HFFc6 (cell line): ENCODE results near the gene RELL2. TPM values are rescaled to one million over a fixed set of nuclear protein-coding genes. Genes with fewer than 3 reads are reported as not detected.

Experiments
- DNase-seq: peaks from one replicate; pipeline ENCODE4 v3.0.0-alpha.2; 2018
- H3K27ac Mint-ChIP-seq: 2 replicates; pipeline ENCODE4 v1.8.0; 2020; ENCODE audit warnings: mild to moderate bottlenecking, mixed read lengths
- H3K27me3 Mint-ChIP-seq: 2 replicates; pipeline ENCODE4 v1.8.0; 2021; ENCODE audit warnings: mild to moderate bottlenecking, moderate library complexity, mixed read lengths; ENCODE audit not compliant: insufficient read depth
- H3K36me3 Mint-ChIP-seq: 2 replicates; pipeline ENCODE4 v1.8.0; 2021; ENCODE audit warnings: low read depth, mixed read lengths
- H3K4me1 Mint-ChIP-seq: 2 replicates; pipeline ENCODE4 v1.8.0; 2020; ENCODE audit warnings: low read depth, mixed read lengths
- H3K4me3 Mint-ChIP-seq: 2 replicates; pipeline ENCODE4 v1.8.0; 2020; ENCODE audit warnings: mild to moderate bottlenecking, moderate library complexity, mixed read lengths
- H3K9me3 Mint-ChIP-seq: 2 replicates; pipeline ENCODE4 v1.8.0; 2020; ENCODE audit warnings: mild to moderate bottlenecking, mixed read lengths
- total RNA-seq, 6 experiments: library from RNA; stranded (reverse); fragmentation: NEBNext Ultra II Directional; extraction: Animal tissue kit (Norgen Biotek cat#: 25700); gene quantifications; 2 replicates in 1 of 6; 3 replicates in 5 of 6; pipeline ENCODE4 v1.2.3, GENCODE V29; 2021
- TF ChIP-seq, protein P1 (sequence below): fragments of 200-600 bp; sonication (generic); IDR thresholded peaks from 2 replicates; pipeline ENCODE4 v1.5.0; 2021; ENCODE audit warnings: antibody characterized with exemption, mild to moderate bottlenecking

The RELL2 gene
- total RNA-seq, 6 experiments from 2014 or later: 2.2 to 4.4 (median 3.0) TPM

DNA sequence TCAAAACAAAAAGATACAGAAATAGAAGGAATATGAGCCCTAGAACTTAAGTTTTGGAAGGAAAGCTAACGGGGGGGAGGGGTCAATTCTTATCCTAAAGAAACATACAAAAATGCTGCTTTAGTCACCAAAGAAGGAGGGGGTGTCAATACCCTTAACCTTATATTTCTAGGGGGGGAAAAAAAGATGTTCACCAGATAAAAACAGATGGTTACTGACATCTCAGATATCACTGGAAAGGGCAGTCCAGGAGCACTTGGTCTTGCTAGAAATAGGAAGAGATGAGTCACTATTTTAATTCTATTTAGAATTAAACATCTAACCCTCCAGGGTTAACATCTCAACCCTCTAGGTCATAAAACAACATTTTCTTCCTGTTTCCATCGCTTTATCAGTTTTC, 19.7 kb upstream of the RELL2 start:
- peaks cover 2% of the 10 kb centered on the region; the same call in 1 of the 2 replicates for H3K27me3 Mint-ChIP-seq
- peak overlapping the region; percentile 92 for H3K27ac Mint-ChIP-seq
- TF ChIP-seq, protein P1, sequence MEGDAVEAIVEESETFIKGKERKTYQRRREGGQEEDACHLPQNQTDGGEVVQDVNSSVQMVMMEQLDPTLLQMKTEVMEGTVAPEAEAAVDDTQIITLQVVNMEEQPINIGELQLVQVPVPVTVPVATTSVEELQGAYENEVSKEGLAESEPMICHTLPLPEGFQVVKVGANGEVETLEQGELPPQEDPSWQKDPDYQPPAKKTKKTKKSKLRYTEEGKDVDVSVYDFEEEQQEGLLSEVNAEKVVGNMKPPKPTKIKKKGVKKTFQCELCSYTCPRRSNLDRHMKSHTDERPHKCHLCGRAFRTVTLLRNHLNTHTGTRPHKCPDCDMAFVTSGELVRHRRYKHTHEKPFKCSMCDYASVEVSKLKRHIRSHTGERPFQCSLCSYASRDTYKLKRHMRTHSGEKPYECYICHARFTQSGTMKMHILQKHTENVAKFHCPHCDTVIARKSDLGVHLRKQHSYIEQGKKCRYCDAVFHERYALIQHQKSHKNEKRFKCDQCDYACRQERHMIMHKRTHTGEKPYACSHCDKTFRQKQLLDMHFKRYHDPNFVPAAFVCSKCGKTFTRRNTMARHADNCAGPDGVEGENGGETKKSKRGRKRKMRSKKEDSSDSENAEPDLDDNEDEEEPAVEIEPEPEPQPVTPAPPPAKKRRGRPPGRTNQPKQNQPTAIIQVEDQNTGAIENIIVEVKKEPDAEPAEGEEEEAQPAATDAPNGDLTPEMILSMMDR: no peak
- H3K4me3 Mint-ChIP-seq: peak overlapping the region; percentile 96
- H3K36me3 Mint-ChIP-seq: peaks cover 17% of the 10 kb centered on the region
- H3K9me3 Mint-ChIP-seq: no peaks in the 10 kb centered on the region
- no peak for DNase-seq
- H3K4me1 Mint-ChIP-seq: peaks cover 45% of the 10 kb centered on the region

DNA sequence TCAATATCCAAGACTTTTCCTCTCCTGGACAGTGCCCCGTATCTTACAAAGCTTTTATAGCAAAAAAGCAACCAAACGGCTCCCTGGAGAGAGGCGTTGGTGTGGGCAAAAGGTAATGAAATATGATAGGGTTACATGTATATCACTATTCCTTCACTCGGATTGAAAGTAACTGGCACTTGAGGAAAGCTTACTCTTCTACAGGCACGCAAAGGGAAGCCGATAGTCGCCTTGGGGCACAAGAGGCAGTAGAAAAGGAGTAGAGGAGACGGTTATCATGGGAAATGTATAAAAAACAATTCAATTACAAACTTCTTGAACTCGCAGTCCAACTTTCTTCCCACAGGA, 19.1 kb upstream of the RELL2 start:
- Mint-ChIP-seq H3K27me3 (peaks cover 2% of the 10 kb centered on the region; the same call in 1 of the 2 replicates), H3K9me3 (no peaks in the 10 kb centered on the region), H3K4me3 (peak overlapping the region; percentile 96), H3K27ac (peak overlapping the region; percentile 92), H3K4me1 (peaks cover 45% of the 10 kb centered on the region), H3K36me3 (peaks cover 17% of the 10 kb centered on the region)
- TF ChIP-seq, protein P1: no peak
- DNase-seq: peak; percentile 31

DNA sequence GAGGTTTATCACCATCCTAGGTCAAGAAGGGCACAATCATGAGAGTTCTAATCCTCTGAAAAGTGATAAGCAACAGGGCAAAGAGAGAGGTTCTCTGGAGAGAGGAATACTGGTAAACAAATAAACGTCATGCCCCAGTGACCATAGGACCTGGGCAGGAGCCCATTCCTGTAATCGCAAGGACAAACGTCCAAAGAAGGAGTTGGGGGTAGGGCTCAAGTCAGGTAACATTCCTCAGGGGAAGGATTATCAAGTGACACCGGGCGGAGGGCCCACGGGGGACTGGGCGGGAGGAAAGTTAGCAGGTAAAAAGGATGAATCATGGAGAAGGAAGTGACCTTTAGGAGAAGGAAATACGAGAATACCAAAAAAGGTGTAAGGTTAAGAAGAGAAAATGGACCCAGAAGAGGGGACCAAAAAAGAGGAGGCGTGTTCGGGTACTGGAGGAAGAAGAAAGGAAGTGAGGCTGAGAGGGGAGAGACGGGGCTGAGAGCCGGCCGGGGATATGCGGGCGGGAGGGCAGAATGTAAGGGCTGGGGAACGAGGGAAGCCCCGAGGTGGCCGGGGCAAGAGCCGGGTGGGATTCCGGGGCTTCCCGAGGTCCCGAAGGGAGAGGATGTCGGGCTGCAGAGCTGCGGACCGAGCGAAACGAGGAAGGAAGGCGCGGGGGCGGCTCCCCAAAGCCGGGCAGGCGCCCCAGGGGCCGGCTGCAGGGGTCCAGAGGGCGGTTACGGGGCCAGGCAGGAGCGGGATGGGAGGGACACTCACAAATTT, 18.6 kb upstream of the RELL2 start:
- Mint-ChIP-seq H3K27ac (peak overlapping the region; percentile 92), H3K27me3 (peaks cover 2% of the 10 kb centered on the region; the same call in 1 of the 2 replicates), H3K36me3 (peaks cover 17% of the 10 kb centered on the region), H3K4me1 (peaks cover 40% of the 10 kb centered on the region), H3K4me3 (peak overlapping the region; percentile 96), H3K9me3 (no peaks in the 10 kb centered on the region)
- DNase-seq: no peak
- TF ChIP-seq, protein P1: no peak

DNA sequence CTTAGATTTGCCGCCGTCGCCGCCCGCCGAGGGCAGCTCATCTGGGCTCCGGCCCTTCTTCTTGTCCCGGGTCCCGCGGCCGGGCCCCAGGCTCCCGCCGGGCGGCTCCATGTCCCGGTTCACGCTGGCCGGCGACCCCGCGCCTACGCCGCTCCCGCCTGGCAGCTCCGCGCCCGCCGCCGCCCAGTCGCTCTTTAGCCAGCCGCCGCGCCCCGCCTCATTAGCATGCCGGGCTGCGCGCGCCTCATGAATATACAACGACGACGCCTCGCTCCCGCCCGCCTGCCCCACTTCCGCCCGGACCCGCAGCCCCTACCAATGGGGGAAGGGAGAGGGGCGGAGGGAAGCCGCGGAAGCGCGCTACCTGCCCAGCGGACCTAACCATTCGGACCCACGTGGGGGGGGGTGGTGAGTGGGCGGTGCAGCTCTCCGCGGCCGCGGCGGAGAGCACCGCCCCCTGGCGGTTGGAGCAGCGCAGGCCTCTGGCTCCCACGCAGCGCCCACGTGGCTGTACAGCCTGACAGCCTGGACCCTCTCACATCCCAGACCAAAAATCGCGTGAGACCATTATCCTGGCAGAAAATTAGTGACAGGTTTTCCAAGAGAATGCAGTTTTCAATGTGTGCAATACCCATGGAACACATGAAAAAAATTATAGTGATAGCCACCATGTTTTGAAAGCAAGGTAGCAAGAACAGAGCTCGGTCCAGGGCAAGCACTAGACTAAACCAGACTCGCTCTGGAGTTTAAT, 17.8 kb upstream of the RELL2 start, which contains the start of gene DIAPH1:
Gene DIAPH1 (minus strand): TSS at position 197 of the 751 bp plus-strand sequence. CDS start 86 bp downstream, at position 111.
- peaks cover 2% of the 10 kb centered on the region; the same call in 1 of the 2 replicates for H3K27me3 Mint-ChIP-seq
- peaks cover 37% of the 10 kb centered on the region for H3K4me1 Mint-ChIP-seq
- TF ChIP-seq, protein P1: peak; percentile 99
- H3K4me3 Mint-ChIP-seq: peak within 1 kb of the TSS; percentile 96
- DNase-seq: peak; percentile 92
- H3K9me3 Mint-ChIP-seq: no peaks in the 10 kb centered on the region
- H3K36me3 Mint-ChIP-seq: peaks cover 25% of the 10 kb centered on the region
- peak within 1 kb of the TSS; percentile 92 for H3K27ac Mint-ChIP-seq

DNA sequence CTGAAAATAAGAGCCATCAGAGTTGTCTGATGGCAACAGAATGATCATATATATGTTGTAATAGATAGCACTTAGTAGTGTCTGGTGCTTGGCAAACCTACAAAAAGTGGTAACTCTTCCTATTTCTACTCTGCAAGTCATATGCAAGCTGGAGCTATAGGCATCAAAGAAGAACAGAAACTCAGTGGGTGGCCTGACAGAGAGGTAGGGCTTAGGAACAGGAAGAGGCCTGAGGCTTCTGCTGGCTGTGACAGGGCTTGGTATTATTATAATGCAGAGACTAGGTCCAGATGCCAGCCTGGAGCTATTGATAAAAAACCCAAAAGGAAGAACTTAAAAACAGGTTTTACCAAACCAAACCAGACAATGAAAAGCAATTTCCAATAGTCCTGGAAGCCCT, 13.6 kb upstream of the RELL2 start:
- Mint-ChIP-seq H3K9me3 (no peaks in the 10 kb centered on the region), H3K4me3 (no peak overlapping the region), H3K4me1 (peaks cover 19% of the 10 kb centered on the region), H3K27ac (peak overlapping the region; percentile 19; the same call in 1 of the 2 replicates), H3K36me3 (peaks cover 32% of the 10 kb centered on the region), H3K27me3 (peaks cover 2% of the 10 kb centered on the region; the same call in 1 of the 2 replicates)
- no peak for DNase-seq
- TF ChIP-seq, protein P1: no peak
